SHP77 (cell line): ENCODE results near the gene AOAH.

Experiments used
- DNase-seq, 2 experiments: peaks; one replicate each; lab custom pipeline; 2025; lab: John Stamatoyannopoulos, UW

AOAH gene

GRCh38 chr7:36547416-36547815, 176.9 kb downstream of the AOAH start:
- DNase-seq: no peak

- no peak for DNase-seq
Measured at GRCh38 chr7:36546331-36546730, 178.0 kb downstream of the AOAH start.

GRCh38 chr7:36545291-36545690, 179.0 kb downstream of the AOAH start:
- DNase-seq: no peak

GRCh38 chr7:36538126-36538525, 186.2 kb downstream of the AOAH start:
- DNase-seq: no peak

- no peak for DNase-seq
Measured at GRCh38 chr7:36535866-36536664, 188.2 kb downstream of the AOAH start.

GRCh38 chr7:36533717-36534116, 190.6 kb downstream of the AOAH start:
- no peak for DNase-seq

GRCh38 chr7:36532981-36533499, 191.3 kb downstream of the AOAH start:
- no peak for DNase-seq

GRCh38 chr7:36531951-36532350, 192.3 kb downstream of the AOAH start:
- DNase-seq: no peak

- no peak for DNase-seq
Measured at GRCh38 chr7:36530456-36530855, 193.8 kb downstream of the AOAH start.

GRCh38 chr7:36527549-36527913, 196.8 kb downstream of the AOAH start:
- no peak for DNase-seq

- DNase-seq: no peak
Measured at GRCh38 chr7:36526863-36527548, 197.3 kb downstream of the AOAH start.

- DNase-seq: no peak
Measured at GRCh38 chr7:36523371-36524101, 200.8 kb downstream of the AOAH start.

GRCh38 chr7:36522453-36523007, 201.8 kb downstream of the AOAH start:
- no peak for DNase-seq

- no peak for DNase-seq
Measured at GRCh38 chr7:36521911-36522310, 202.4 kb downstream of the AOAH start.

- DNase-seq: no peak
Measured at GRCh38 chr7:36521133-36521532, 203.2 kb downstream of the AOAH start.

- no peak for DNase-seq
Measured at GRCh38 chr7:36515847-36516246, 208.4 kb downstream of the AOAH start.

GRCh38 chr7:36514289-36515243, 209.7 kb downstream of the AOAH start:
- no peak for DNase-seq

- no peak for DNase-seq
Measured at GRCh38 chr7:36513393-36513792, 210.9 kb downstream of the AOAH start.

- peak in 1 of 2 experiments; percentile 26 for DNase-seq
Measured at GRCh38 chr7:36512616-36513015, 211.7 kb downstream of the AOAH start.

- DNase-seq: no peak
Measured at GRCh38 chr7:36509962-36510361, 214.3 kb downstream of the AOAH start.
